OCI-LY1 (cell line): ENCODE results near the gene HES1.

ENCODE experiments used
- H2AFZ ChIP-seq: fragments of 200-600 bp; sonication (generic), shearing (Covaris generic); 2 replicates; pipeline ENCODE4 v1.6.0; 2014; ENCODE audit warnings: antibody characterized with exemption, mild to moderate bottlenecking, low read length
- H3F3A ChIP-seq: fragments of 200-600 bp; sonication (generic), shearing (Covaris generic); 2 replicates; pipeline ENCODE4 v1.6.0; 2014; ENCODE audit warnings: mild to moderate bottlenecking, antibody characterized with exemption, low read length, moderate library complexity; ENCODE audit not compliant: insufficient read depth
- H3K27ac ChIP-seq: fragments of 200-600 bp; sonication (generic); 2 replicates; pipeline ENCODE4 v1.5.1; 2014; ENCODE audit warnings: low read length, mixed run types, mild to moderate bottlenecking, low read depth; ENCODE audit not compliant: poor library complexity, severe bottlenecking
- H3K27me3 ChIP-seq: fragments of 200-600 bp; sonication (generic); 2 replicates; pipeline ENCODE4 v1.6.0; 2014; ENCODE audit warnings: antibody characterized with exemption, mild to moderate bottlenecking, low read length, moderate library complexity; ENCODE audit not compliant: insufficient read depth
- H3K36me3 ChIP-seq: fragments of 200-600 bp; sonication (generic); 2 replicates; pipeline ENCODE4 v1.6.1; 2014; ENCODE audit warnings: mild to moderate bottlenecking, antibody characterized with exemption, low read length, moderate library complexity, mixed read lengths; ENCODE audit not compliant: insufficient read depth
- H3K4me1 ChIP-seq: fragments of 200-600 bp; sonication (generic); 2 replicates; pipeline ENCODE4 v1.5.1; 2014; ENCODE audit warnings: mild to moderate bottlenecking, low read length, moderate library complexity; ENCODE audit not compliant: insufficient read depth, severe bottlenecking
- H3K4me2 ChIP-seq: fragments of 200-600 bp; sonication (generic), shearing (Covaris generic); 2 replicates; pipeline ENCODE4 v1.6.1; 2014; ENCODE audit warnings: low read length
- H3K4me3 ChIP-seq: fragments of 200-600 bp; sonication (generic); 2 replicates; pipeline ENCODE4 v1.5.1; 2014; ENCODE audit warnings: low read length, low read depth, mild to moderate bottlenecking, mixed read lengths; ENCODE audit not compliant: poor library complexity, severe bottlenecking
- H3K79me2 ChIP-seq: fragments of 200-600 bp; shearing (Covaris generic); 2 replicates; pipeline ENCODE4 v1.6.1; 2016; ENCODE audit warnings: mixed run types, low read length, mixed read lengths; ENCODE audit not compliant: insufficient read depth
- H3K9ac ChIP-seq: fragments of 200-600 bp; sonication (generic), shearing (Covaris generic); 2 replicates; pipeline ENCODE4 v1.6.1; 2014; ENCODE audit warnings: mild to moderate bottlenecking, low read length, mixed read lengths
- H3K9me2 ChIP-seq: fragments of 200-600 bp; sonication (generic), shearing (Covaris generic); 2 replicates; pipeline ENCODE4 v1.6.1; 2014; ENCODE audit warnings: low read depth, mild to moderate bottlenecking, low read length, mixed read lengths
- H3K9me3 ChIP-seq: fragments of 200-600 bp; shearing (Covaris generic); 2 replicates; pipeline ENCODE4 v1.6.1; 2014; ENCODE audit warnings: low read length, mixed read lengths
- H4K20me1 ChIP-seq: fragments of 200-600 bp; sonication (generic), shearing (Covaris generic); 2 replicates; pipeline ENCODE4 v1.6.0; 2016; ENCODE audit warnings: mild to moderate bottlenecking, low read length; ENCODE audit not compliant: insufficient read depth
- EZH2 ChIP-seq: fragments of 200-600 bp; sonication (generic), shearing (Covaris generic); IDR thresholded peaks from 2 replicates; pipeline ENCODE4 v1.8.0; 2017; ENCODE audit warnings: borderline replicate concordance, mixed run types, mild to moderate bottlenecking, antibody characterized with exemption, low read length, moderate library complexity, mixed read lengths
- TF ChIP-seq, protein P1 (sequence below): fragments of 200-600 bp; sonication (generic), shearing (Covaris generic); IDR thresholded peaks from 2 replicates; pipeline ENCODE4 v1.5.1; 2017; ENCODE audit warnings: mild to moderate bottlenecking, antibody characterized with exemption, low read length, moderate library complexity, mixed read lengths

Gene HES1

DNA sequence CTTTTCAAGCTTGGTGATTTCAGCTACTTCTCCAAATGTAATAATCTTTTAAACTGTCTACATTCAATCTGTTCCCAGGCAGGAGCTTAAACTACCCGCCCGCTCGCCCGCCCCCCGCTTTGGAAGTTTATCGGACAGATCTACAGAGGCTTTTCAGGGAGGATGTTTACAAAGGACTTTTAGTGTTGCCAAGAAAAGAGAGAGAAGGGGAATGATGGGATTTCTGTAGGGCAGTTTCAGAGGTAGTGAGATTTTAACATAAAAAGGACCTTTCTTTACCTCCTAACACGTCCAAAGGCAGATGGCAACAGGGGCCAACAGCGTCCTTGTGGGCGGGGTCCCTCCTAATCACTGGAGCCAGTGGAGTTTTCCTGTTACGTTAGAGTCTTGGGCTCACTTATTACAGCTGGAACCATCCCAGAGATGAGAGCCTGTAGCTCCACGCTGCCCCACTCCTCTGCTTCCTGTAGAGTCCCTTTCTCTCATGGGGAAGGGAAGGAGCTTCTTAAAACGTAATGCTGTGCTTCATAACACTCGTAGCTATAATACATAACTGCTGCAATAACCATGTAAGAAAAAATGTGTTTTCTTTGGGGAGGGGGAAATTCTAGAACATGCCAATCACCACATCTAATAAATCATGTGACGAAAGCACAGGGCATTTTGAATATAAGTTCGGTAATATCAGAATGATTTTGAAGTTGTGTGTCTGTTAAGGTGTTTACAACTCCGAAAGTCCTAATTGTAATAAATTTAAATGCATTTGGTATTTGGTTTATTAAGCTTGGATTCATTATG lies 30.9 kb downstream of the HES1 start:
- H2AFZ ChIP-seq = no peak overlapping the region
- H3K4me2 ChIP-seq = no peak overlapping the region
- H3K4me3 ChIP-seq = no peak overlapping the region
- no peaks in the 10 kb centered on the region for H3K79me2 ChIP-seq
- no peak overlapping the region for H3K9ac ChIP-seq
- no peak overlapping the region for H3K27ac ChIP-seq
- no peaks in the 10 kb centered on the region for H3F3A ChIP-seq
- no peaks in the 10 kb centered on the region for H3K4me1 ChIP-seq
- H3K27me3 ChIP-seq = peaks cover 6% of the 10 kb centered on the region; the same call in 1 of the 2 replicates
- H3K9me2 ChIP-seq = no peaks in the 10 kb centered on the region
- no peaks in the 10 kb centered on the region for H3K9me3 ChIP-seq
- TF ChIP-seq EZH2 = no peak
- TF ChIP-seq, protein P1, sequence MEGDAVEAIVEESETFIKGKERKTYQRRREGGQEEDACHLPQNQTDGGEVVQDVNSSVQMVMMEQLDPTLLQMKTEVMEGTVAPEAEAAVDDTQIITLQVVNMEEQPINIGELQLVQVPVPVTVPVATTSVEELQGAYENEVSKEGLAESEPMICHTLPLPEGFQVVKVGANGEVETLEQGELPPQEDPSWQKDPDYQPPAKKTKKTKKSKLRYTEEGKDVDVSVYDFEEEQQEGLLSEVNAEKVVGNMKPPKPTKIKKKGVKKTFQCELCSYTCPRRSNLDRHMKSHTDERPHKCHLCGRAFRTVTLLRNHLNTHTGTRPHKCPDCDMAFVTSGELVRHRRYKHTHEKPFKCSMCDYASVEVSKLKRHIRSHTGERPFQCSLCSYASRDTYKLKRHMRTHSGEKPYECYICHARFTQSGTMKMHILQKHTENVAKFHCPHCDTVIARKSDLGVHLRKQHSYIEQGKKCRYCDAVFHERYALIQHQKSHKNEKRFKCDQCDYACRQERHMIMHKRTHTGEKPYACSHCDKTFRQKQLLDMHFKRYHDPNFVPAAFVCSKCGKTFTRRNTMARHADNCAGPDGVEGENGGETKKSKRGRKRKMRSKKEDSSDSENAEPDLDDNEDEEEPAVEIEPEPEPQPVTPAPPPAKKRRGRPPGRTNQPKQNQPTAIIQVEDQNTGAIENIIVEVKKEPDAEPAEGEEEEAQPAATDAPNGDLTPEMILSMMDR = no peak
- no peaks in the 10 kb centered on the region for H4K20me1 ChIP-seq
- no peaks in the 10 kb centered on the region for H3K36me3 ChIP-seq

DNA sequence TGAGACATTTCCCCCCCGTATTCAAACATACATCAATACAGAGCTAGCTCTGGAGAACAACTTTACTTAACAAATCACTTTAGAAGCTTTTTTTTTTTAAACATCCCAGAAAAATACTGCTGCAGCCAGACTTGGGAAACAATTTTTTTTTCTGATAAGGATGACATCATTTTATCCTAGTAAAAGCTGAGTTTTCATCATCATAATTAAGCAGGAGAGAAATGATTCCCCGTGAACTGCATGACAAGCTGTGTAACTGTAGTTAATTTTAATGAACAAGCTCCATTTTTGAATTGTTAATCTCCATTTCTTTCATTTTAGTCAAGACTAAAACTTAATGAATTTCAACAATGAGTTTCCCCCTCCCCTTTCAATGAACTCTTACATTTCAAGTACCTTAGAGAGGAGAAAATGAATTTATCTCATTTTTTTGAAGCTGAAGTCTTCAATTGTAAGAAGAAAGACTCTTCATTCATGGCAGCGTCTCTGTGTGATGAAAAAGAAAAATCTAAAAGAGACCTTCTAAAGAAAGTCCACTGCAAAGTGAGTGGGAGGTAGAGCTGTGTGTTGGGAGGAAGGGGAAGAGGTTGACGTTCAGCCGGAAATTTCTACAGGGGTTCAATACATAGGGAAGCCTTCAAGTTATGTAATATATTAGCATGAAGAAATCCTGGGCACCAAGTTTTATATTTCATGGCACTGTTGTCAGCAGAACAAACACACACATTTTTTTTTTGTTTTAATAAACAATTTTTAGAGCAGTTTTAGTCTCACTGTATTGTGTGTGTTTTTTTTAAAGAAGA lies 31.7 kb downstream of the HES1 start:
- H4K20me1 ChIP-seq = no peaks in the 10 kb centered on the region
- TF ChIP-seq EZH2 = no peak
- TF ChIP-seq, protein P1 = no peak
- no peak overlapping the region for H3K27ac ChIP-seq
- no peak overlapping the region for H3K4me2 ChIP-seq
- no peak overlapping the region for H3K9ac ChIP-seq
- H3F3A ChIP-seq = no peaks in the 10 kb centered on the region
- peaks cover 6% of the 10 kb centered on the region; the same call in 1 of the 2 replicates for H3K27me3 ChIP-seq
- no peaks in the 10 kb centered on the region for H3K79me2 ChIP-seq
- H3K4me1 ChIP-seq = no peaks in the 10 kb centered on the region
- no peaks in the 10 kb centered on the region for H3K9me3 ChIP-seq
- no peaks in the 10 kb centered on the region for H3K9me2 ChIP-seq
- no peaks in the 10 kb centered on the region for H3K36me3 ChIP-seq
- H3K4me3 ChIP-seq = no peak overlapping the region
- no peak overlapping the region for H2AFZ ChIP-seq

DNA sequence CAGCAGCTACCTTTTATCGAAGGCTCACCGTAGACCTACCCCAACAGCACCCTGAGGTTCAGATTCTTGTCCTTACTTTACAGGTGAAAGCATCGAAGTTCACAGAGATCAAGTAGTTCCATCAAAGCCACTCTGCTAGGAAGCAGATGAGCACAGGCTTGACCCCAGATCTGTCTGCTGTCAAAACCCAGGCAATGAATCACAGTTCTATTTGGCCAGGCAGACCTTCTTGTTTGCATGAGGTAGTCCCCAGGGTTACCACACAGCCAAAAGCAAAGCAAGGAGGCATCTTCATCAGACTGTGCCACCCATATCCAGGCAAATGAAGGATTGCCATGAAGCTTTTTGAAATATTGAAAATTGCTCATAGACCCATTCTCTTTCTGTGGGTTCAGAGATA lies 33.0 kb downstream of the HES1 start:
- H2AFZ ChIP-seq = no peak overlapping the region
- no peak for TF ChIP-seq EZH2
- TF ChIP-seq, protein P1 = no peak
- no peak overlapping the region for H3K4me3 ChIP-seq
- H3K4me1 ChIP-seq = no peaks in the 10 kb centered on the region
- no peak overlapping the region for H3K4me2 ChIP-seq
- H3K27ac ChIP-seq = no peak overlapping the region
- no peaks in the 10 kb centered on the region for H4K20me1 ChIP-seq
- H3K79me2 ChIP-seq = no peaks in the 10 kb centered on the region
- H3K27me3 ChIP-seq = peaks cover 6% of the 10 kb centered on the region; the same call in 1 of the 2 replicates
- H3K9me2 ChIP-seq = no peaks in the 10 kb centered on the region
- no peaks in the 10 kb centered on the region for H3F3A ChIP-seq
- H3K9ac ChIP-seq = no peak overlapping the region
- no peaks in the 10 kb centered on the region for H3K9me3 ChIP-seq
- H3K36me3 ChIP-seq = no peaks in the 10 kb centered on the region
